ENCODE results near the gene A2ML1. TPM values are rescaled to one million over a fixed set of nuclear protein-coding genes. Genes with fewer than 3 reads are reported as not detected.
"Not testable (repeated sequence)": the region's sequence is repeated elsewhere in the genome, so short reads cannot be mapped to it uniquely, and the experiment has no call there.

Gene A2ML1
- total RNA-seq, 4 donors from 2014 or later, result 0.40 to 17.1 (median 2.4) TPM

DNA sequence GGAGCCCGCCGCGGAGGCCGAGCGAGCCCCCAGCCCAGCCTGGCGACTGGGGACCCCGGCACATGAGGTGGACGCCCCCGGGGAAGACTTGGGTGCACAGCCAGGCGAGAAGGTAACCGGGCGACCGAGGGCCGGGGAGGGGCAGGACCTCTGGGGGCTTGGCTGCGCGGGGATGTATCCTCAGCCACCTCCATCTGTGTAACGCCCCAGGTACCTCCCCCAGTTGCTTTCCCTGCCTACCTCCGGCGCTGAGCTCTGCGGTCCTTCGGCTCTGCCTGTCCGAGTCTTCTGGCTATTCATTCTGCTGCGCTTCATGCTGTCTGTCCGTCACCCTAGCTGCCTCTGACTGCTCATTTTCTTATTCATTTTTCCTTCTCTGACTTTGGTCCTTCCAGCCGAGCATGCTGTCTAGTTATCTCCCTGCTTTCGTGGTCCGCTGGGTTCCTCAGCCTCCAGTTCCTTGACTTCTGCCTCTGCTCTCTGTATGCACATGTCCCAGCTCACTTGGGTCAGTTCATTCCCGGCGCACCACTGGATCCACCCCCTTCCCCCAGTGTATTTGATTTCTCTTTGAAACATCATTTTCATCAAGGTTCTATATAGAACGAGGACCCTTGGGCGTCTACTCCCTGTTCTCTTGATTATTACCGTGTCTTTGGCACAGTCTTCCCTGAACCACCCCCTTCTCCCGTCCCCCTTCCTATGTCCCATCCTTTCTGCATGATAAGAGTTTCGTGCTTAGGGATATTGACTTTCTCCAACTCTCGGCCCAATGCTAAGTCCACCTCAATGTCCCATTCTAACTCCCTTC is 92.5 kb downstream of the A2ML1 start:
- Histone ChIP-seq H3K27me3 (no peaks in the 10 kb centered on the region), H3K4me1 (peaks cover 8 to 41% (median 9%) of the 10 kb centered on the region in 3 donors), H3K36me3 (peaks cover 0 to 18% of the 10 kb centered on the region in 2 donors), H3K27ac (peak overlapping the region; percentile 21 to 94 (median 92)), H3K9me3 (no peaks in the 10 kb centered on the region), H3K4me3 (peak overlapping the region; percentile 77 to 90)
- peak; percentile 62 for ATAC-seq
- no peak for TF ChIP-seq CTCF (IDR thresholded peaks at IDR 0.05)
- no peak for TF ChIP-seq POLR2AphosphoS5 (IDR thresholded peaks at IDR 0.05)
- no peak for TF ChIP-seq POLR2A (IDR thresholded peaks at IDR 0.05)
- TF ChIP-seq EP300 (IDR thresholded peaks at IDR 0.05), result no peak
- 1 to 8% methylated on average over 6 to 15 of the region's 35 CpGs for WGBS, 2 donors (ENCODE audit: low coverage in 1 of 2)

GRCh38 chr12:8916154-8916553 is 93.7 kb downstream of the A2ML1 start:
- Histone ChIP-seq H3K36me3 (peaks cover 0 to 29% of the 10 kb centered on the region in 2 donors), H3K4me3 (no peak overlapping the region), H3K27me3 (no peaks in the 10 kb centered on the region), H3K27ac (no peak overlapping the region), H3K4me1 (peaks cover 8 to 41% (median 9%) of the 10 kb centered on the region in 3 donors), H3K9me3 (no peaks in the 10 kb centered on the region)
- no peak for TF ChIP-seq EP300 (IDR thresholded peaks at IDR 0.05)
- no peak for ATAC-seq

- Histone ChIP-seq H3K9me3 (no peaks in the 10 kb centered on the region), H3K27me3 (no peaks in the 10 kb centered on the region), H3K36me3 (peaks cover 0 to 37% of the 10 kb centered on the region in 2 donors), H3K4me1 (peaks cover 8 to 41% (median 9%) of the 10 kb centered on the region in 3 donors), H3K4me3 (no peak overlapping the region), H3K27ac (no peak overlapping the region)
- no peak for ATAC-seq
- TF ChIP-seq POLR2AphosphoS5 (IDR thresholded peaks at IDR 0.05) (no peak), CTCF (IDR thresholded peaks at IDR 0.05) (no peak), POLR2A (IDR thresholded peaks at IDR 0.05) (no peak), EP300 (IDR thresholded peaks at IDR 0.05) (no peak)
- WGBS, 2 donors (ENCODE audit: low coverage in 1 of 2), result 70 to 89% methylated on average over 3 of the region's 3 CpGs
Measured at GRCh38 chr12:8917031-8917430, 94.6 kb downstream of the A2ML1 start.

- ATAC-seq, result no peak
- 88% methylated on average over 1 of the region's 1 CpG; no CpG with 5 or more reads in 1 of the 2 donors for WGBS, 2 donors (ENCODE audit: low coverage in 1 of 2)
- H3K27ac ChIP-seq, result no peak overlapping the region
- peaks cover 5 to 37% (median 9%) of the 10 kb centered on the region in 3 donors for H3K4me1 ChIP-seq
- H3K9me3 ChIP-seq, result no peaks in the 10 kb centered on the region
- no peak overlapping the region for H3K4me3 ChIP-seq
- peaks cover 0 to 45% of the 10 kb centered on the region in 2 donors for H3K36me3 ChIP-seq
- TF ChIP-seq POLR2AphosphoS5 (IDR thresholded peaks at IDR 0.05) (no peak), POLR2A (IDR thresholded peaks at IDR 0.05) (no peak), EP300 (IDR thresholded peaks at IDR 0.05) (no peak), CTCF (IDR thresholded peaks at IDR 0.05) (no peak)
- H3K27me3 ChIP-seq, result no peaks in the 10 kb centered on the region
Measured at GRCh38 chr12:8917751-8918150, 95.3 kb downstream of the A2ML1 start.

GRCh38 chr12:8919643-8920042 is 97.2 kb downstream of the A2ML1 start:
- not testable (repeated sequence) for H3K27me3 ChIP-seq, H3K4me3 ChIP-seq, ATAC-seq, H3K9me3 ChIP-seq, H3K27ac ChIP-seq
- whole genome bisulfite sequencing, 2 donors (ENCODE audit: low coverage in 1 of 2), result 72% methylated on average over 3 of the region's 4 CpGs; no CpG with 5 or more reads in 1 of the 2 donors
- Histone ChIP-seq H3K4me1 (peaks cover 0 to 25% (median 3%) of the 10 kb centered on the region in 3 donors), H3K36me3 (peaks cover 0 to 62% of the 10 kb centered on the region in 2 donors)

DNA sequence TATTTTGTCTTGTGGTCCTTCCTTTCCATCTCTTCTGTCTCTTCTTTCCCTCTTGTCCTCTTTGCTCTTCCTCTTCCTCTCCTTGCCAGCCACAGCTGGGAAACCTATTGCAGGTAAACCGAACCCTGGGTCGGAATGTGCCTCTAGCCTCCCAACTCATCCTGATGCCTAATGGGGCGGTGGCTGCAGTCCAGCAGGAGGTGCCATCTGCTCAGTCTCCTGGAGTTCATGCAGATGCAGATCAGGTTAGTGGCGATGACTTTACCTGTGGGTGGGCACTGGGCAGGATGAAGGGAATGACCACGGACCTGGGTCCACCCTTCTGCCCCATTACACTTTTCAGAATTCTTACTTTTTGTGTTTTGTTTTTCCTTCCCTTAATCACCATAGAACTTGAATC is 100.1 kb downstream of the A2ML1 start:
- no peaks in the 10 kb centered on the region for H3K4me1 ChIP-seq
- no peaks in the 10 kb centered on the region for H3K9me3 ChIP-seq
- H3K4me3 ChIP-seq, result no peak overlapping the region
- ATAC-seq, result no peak
- WGBS, 2 donors (ENCODE audit: low coverage in 1 of 2), result 80 to 83% methylated on average over 1 to 2 of the region's 5 CpGs
- no peaks in the 10 kb centered on the region for H3K27me3 ChIP-seq
- peaks cover 0 to 88% of the 10 kb centered on the region in 2 donors for H3K36me3 ChIP-seq
- TF ChIP-seq EP300 (IDR thresholded peaks at IDR 0.05) (no peak), CTCF (IDR thresholded peaks at IDR 0.05) (no peak), POLR2AphosphoS5 (IDR thresholded peaks at IDR 0.05) (no peak), POLR2A (IDR thresholded peaks at IDR 0.05) (no peak)
- no peak overlapping the region for H3K27ac ChIP-seq

All from gastroesophageal sphincter (tissue), 4 donors.